PFSK-1 (cell line): Measurements from ENCODE around the gene CARMIL1.

Experiments
- FOXP2 ChIP-seq: optimal IDR thresholded peaks from 2 replicates; pipeline ENCODE3; 2011; ENCODE audit warnings: borderline replicate concordance, control low read depth, inconsistent platforms; ENCODE audit not compliant: insufficient read depth; ENCODE audit errors: extremely low read length, extremely low read depth
- POLR2AphosphoS5 ChIP-seq: IDR thresholded peaks from 2 replicates; pipeline ENCODE4 v1.6.1; 2012; ENCODE audit warnings: low read depth, mild to moderate bottlenecking, control low read depth, low read length, moderate library complexity
- REST ChIP-seq, 2 experiments: IDR thresholded peaks; 2 replicates each; pipeline versions ENCODE4 v1.6.1 to v1.8.0; 2011 to 2012; ENCODE audit warnings: low read depth in 2 of 2, low read length in 2 of 2, control low read depth in 1 of 2, inconsistent platforms in 1 of 2, mild to moderate bottlenecking in 1 of 2, moderate library complexity in 1 of 2; ENCODE audit not compliant: insufficient read depth in 1 of 2
- SIN3A ChIP-seq: IDR thresholded peaks from 2 replicates; pipeline ENCODE4 v1.6.1; 2012; ENCODE audit warnings: mild to moderate bottlenecking, low read length, moderate library complexity, borderline replicate concordance; ENCODE audit not compliant: insufficient read depth
- TAF1 ChIP-seq: IDR thresholded peaks from 2 replicates; pipeline ENCODE4 v1.6.1; 2012; ENCODE audit warnings: low read length, control low read depth, borderline replicate concordance; ENCODE audit not compliant: insufficient read depth

CARMIL1 gene

GRCh38 chr6:25576919-25577318 lies 297.7 kb downstream of the CARMIL1 start:
- TF ChIP-seq TAF1 = no peak
- no peak for TF ChIP-seq FOXP2
- TF ChIP-seq SIN3A = no peak
- no peak for TF ChIP-seq REST (IDR thresholded peaks at IDR 0.05; ENCODE audit: insufficient read depth in 1 of 2, low read depth in 2 of 2, low read length in 2 of 2)
- TF ChIP-seq POLR2AphosphoS5 = no peak

- no peak for TF ChIP-seq SIN3A
- no peak for TF ChIP-seq REST (IDR thresholded peaks at IDR 0.05; ENCODE audit: insufficient read depth in 1 of 2, low read depth in 2 of 2, low read length in 2 of 2)
- no peak for TF ChIP-seq TAF1
- TF ChIP-seq FOXP2 = no peak
- no peak for TF ChIP-seq POLR2AphosphoS5
Observed at GRCh38 chr6:25578538-25578937, 299.4 kb downstream of the CARMIL1 start.

- TF ChIP-seq FOXP2 = no peak
- no peak for TF ChIP-seq SIN3A
- TF ChIP-seq TAF1 = no peak
- TF ChIP-seq POLR2AphosphoS5 = no peak
- TF ChIP-seq REST (IDR thresholded peaks at IDR 0.05; ENCODE audit: insufficient read depth in 1 of 2, low read depth in 2 of 2, low read length in 2 of 2) = no peak
Observed at GRCh38 chr6:25579391-25579883, 300.3 kb downstream of the CARMIL1 start.

- no peak for TF ChIP-seq SIN3A
- no peak for TF ChIP-seq REST (IDR thresholded peaks at IDR 0.05; ENCODE audit: insufficient read depth in 1 of 2, low read depth in 2 of 2, low read length in 2 of 2)
- no peak for TF ChIP-seq TAF1
- no peak for TF ChIP-seq FOXP2
- TF ChIP-seq POLR2AphosphoS5 = no peak
Observed at GRCh38 chr6:25579902-25580495, 300.8 kb downstream of the CARMIL1 start.

- TF ChIP-seq REST (IDR thresholded peaks at IDR 0.05; ENCODE audit: insufficient read depth in 1 of 2, low read depth in 2 of 2, low read length in 2 of 2) (no peak), SIN3A (no peak), FOXP2 (no peak), TAF1 (no peak)
Observed at GRCh38 chr6:25582101-25582500, 302.9 kb downstream of the CARMIL1 start.
